ENCODE measurements around the gene FRAT1. TPM values are rescaled to one million over a fixed set of nuclear protein-coding genes. Genes with fewer than 3 reads are reported as not detected.

The FRAT1 gene
- total and polyA plus RNA-seq, 2 of the 13 experiments (the other 11 are each of a cell fraction or from before 2014, with no cell fraction given), result 1.7 to 2.3 TPM

DNA sequence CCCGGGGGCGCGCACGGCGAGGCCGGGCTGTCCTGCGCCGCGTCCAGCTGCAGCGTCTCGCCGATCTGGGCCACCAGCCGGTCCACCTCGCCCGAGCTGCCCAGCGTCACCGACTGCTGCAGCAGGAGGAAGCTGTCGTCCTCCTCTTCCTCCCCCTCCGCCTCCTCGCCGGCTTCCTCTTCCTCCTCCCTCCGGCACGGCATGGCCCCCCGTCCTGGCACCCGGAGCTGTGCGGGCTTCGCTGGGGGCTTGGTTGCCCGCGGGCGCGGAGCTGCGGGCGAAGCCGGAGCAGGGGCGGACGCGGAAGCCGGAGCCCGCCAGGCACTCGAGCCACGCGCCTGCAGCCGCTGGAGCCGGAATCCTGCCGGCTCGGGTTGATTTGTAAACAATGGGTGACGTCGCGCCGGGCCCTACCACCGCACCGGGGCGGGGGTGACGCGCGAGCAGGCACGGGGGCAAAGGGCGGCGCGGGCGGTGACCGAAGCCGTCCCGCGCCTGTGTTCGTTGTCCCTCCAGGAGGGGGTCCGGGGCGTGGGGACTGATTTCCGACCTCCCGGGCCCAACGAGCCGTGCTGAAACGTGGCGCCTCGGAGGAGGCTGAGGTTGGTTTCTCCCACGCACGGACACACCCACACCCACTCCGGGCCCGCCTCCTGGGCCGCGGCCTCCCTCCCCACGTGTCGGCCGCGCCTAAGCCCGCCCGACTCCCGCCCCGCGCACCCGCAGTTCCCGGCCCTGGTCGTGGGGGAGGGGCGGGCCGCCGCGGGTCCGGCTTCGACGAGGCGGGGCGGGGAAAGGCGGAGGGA, 15.5 kb downstream of the FRAT1 start, which contains the start of gene FRAT2:
Gene FRAT2 (minus strand): TSS at position 360 of the 806 bp plus-strand sequence. CDS start 157 bp downstream, at position 203.
- BruUV-seq (replicated peaks), result no TSS peak
- Histone ChIP-seq H3K4me1 (ENCODE audit: insufficient read depth, low read length) (peaks cover 52% of the 10 kb centered on the region), H3K36me3 (replicated peaks in 1 of 2; ENCODE audit: control insufficient read depth in 1 of 2, insufficient read depth in 2 of 2, low read length in 2 of 2) (no peaks in the 10 kb centered on the region), H4K20me1 (ENCODE audit: insufficient read depth, low read length) (no peaks in the 10 kb centered on the region), H3K27me3 (ENCODE audit: control insufficient read depth in 1 of 2, insufficient read depth in 2 of 2, low read length in 2 of 2) (no peaks in the 10 kb centered on the region), H2AFZ (ENCODE audit: low read length) (no peak within 1 kb of the TSS), H3K9me3 (ENCODE audit: low read length) (no peaks in the 10 kb centered on the region), H3K79me2 (ENCODE audit: insufficient read depth, low read length) (peaks cover 38% of the 10 kb centered on the region), H3K4me2 (ENCODE audit: low read depth, low read length) (peak within 1 kb of the TSS; percentile 81), H3K9ac (ENCODE audit: insufficient read depth, low read depth, low read length) (peak within 1 kb of the TSS; percentile 98), H3K4me3 (replicated peaks in 1 of 3; ENCODE audit: insufficient read depth in 1 of 3, low read depth in 2 of 3, low read length in 3 of 3) (peak within 1 kb of the TSS; percentile 65 to 87 (median 82)), H3K27ac (ENCODE audit: extremely low read length, insufficient read depth, low read length) (peak within 1 kb of the TSS; percentile 85)
- intact Hi-C loops (cut with micrococcal nuclease; ENCODE audit: unreplicated experiment) (no loop called here), in situ Hi-C loops (cut with HindIII; ENCODE audit: extremely low pct_ligation_motif_present, low pct_unique_long_range_greater_than_20kb) (loop anchor here (5.0 kb wide), 1 partner anchor 42 kb away; the partner anchor contains the start of gene ARHGAP19)
- ATAC-seq (peak; percentile 76), FAIRE-seq (no peak), DNase-seq (ENCODE audit: low spot score) (peak; percentile 74)
- CTCF ChIA-PET (ENCODE audit: low intra/inter-chr PET ratio, low total read pairs), result no interaction called here
- POLR2A ChIA-PET, result interaction anchor here (0.6 to 7.4 kb wide), 4 partner anchors 9 to 55 kb away, joined by 3 to 98 read pairs (median 12); partner anchors contain the start of genes ARHGAP19 and FRAT1
- 0% methylated on average over 8 of the region's 103 CpGs for WGBS (ENCODE audit: low lambda C conversion rate)
- TF ChIP-seq, protein P1, sequence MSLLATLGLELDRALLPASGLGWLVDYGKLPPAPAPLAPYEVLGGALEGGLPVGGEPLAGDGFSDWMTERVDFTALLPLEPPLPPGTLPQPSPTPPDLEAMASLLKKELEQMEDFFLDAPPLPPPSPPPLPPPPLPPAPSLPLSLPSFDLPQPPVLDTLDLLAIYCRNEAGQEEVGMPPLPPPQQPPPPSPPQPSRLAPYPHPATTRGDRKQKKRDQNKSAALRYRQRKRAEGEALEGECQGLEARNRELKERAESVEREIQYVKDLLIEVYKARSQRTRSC (CRISPR knock-in tag; IDR thresholded peaks at IDR 0.05; ENCODE audit: low read depth), result peak; percentile 36; the same call in 1 of the 2 replicates
- no peak for TF ChIP-seq CHD2 (IDR thresholded peaks at IDR 0.05; ENCODE audit: low read depth, low read length)
- TF ChIP-seq ZNF678 (CRISPR knock-in tag; IDR thresholded peaks at IDR 0.05), result peak; percentile 97
- TF ChIP-seq ZNF724P (CRISPR knock-in tag; IDR thresholded peaks at IDR 0.05; ENCODE audit: borderline replicate concordance), result no peak; the same call in 1 of the 2 replicates
- TF ChIP-seq ZBTB38 (CRISPR knock-in tag; IDR thresholded peaks at IDR 0.05), result peak; percentile 64; the same call in 1 of the 2 replicates
- TF ChIP-seq ZBTB20 (CRISPR knock-in tag; IDR thresholded peaks at IDR 0.05; ENCODE audit: borderline replicate concordance, low read depth), result no peak
- TF ChIP-seq BORCS8-MEF2B (CRISPR knock-in tag; IDR thresholded peaks at IDR 0.05), result peak; percentile 71; the same call in 1 of the 2 replicates
- no peak for TF ChIP-seq WIZ (CRISPR knock-in tag; IDR thresholded peaks at IDR 0.05)
- peak; percentile 75; the same call in 1 of the 2 replicates for TF ChIP-seq ZNF430 (CRISPR knock-in tag; IDR thresholded peaks at IDR 0.05)
- TF ChIP-seq, protein P2, sequence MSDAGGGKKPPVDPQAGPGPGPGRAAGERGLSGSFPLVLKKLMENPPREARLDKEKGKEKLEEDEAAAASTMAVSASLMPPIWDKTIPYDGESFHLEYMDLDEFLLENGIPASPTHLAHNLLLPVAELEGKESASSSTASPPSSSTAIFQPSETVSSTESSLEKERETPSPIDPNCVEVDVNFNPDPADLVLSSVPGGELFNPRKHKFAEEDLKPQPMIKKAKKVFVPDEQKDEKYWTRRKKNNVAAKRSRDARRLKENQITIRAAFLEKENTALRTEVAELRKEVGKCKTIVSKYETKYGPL (CRISPR knock-in tag; IDR thresholded peaks at IDR 0.05), result 0 out of 2 replicates have a peak, but pooled peaks have one; percentile 49
- TF ChIP-seq, protein P3, sequence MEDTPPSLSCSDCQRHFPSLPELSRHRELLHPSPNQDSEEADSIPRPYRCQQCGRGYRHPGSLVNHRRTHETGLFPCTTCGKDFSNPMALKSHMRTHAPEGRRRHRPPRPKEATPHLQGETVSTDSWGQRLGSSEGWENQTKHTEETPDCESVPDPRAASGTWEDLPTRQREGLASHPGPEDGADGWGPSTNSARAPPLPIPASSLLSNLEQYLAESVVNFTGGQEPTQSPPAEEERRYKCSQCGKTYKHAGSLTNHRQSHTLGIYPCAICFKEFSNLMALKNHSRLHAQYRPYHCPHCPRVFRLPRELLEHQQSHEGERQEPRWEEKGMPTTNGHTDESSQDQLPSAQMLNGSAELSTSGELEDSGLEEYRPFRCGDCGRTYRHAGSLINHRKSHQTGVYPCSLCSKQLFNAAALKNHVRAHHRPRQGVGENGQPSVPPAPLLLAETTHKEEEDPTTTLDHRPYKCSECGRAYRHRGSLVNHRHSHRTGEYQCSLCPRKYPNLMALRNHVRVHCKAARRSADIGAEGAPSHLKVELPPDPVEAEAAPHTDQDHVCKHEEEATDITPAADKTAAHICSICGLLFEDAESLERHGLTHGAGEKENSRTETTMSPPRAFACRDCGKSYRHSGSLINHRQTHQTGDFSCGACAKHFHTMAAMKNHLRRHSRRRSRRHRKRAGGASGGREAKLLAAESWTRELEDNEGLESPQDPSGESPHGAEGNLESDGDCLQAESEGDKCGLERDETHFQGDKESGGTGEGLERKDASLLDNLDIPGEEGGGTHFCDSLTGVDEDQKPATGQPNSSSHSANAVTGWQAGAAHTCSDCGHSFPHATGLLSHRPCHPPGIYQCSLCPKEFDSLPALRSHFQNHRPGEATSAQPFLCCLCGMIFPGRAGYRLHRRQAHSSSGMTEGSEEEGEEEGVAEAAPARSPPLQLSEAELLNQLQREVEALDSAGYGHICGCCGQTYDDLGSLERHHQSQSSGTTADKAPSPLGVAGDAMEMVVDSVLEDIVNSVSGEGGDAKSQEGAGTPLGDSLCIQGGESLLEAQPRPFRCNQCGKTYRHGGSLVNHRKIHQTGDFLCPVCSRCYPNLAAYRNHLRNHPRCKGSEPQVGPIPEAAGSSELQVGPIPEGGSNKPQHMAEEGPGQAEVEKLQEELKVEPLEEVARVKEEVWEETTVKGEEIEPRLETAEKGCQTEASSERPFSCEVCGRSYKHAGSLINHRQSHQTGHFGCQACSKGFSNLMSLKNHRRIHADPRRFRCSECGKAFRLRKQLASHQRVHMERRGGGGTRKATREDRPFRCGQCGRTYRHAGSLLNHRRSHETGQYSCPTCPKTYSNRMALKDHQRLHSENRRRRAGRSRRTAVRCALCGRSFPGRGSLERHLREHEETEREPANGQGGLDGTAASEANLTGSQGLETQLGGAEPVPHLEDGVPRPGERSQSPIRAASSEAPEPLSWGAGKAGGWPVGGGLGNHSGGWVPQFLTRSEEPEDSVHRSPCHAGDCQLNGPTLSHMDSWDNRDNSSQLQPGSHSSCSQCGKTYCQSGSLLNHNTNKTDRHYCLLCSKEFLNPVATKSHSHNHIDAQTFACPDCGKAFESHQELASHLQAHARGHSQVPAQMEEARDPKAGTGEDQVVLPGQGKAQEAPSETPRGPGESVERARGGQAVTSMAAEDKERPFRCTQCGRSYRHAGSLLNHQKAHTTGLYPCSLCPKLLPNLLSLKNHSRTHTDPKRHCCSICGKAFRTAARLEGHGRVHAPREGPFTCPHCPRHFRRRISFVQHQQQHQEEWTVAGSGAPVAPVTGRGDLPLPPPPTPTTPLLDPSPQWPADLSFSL (CRISPR knock-in tag; IDR thresholded peaks at IDR 0.05), result no peak
- TF ChIP-seq KMT2A (CRISPR knock-in tag; IDR thresholded peaks at IDR 0.05), result peak; percentile 53; the same call in 1 of the 2 replicates
- TF ChIP-seq SALL1 (CRISPR knock-in tag; IDR thresholded peaks at IDR 0.05), result peak; percentile 78
- TF ChIP-seq ELF1 (CRISPR knock-in tag; IDR thresholded peaks at IDR 0.05), result peak; percentile 39; the same call in 1 of the 2 replicates
- TF ChIP-seq STAG1 (CRISPR knock-in tag; IDR thresholded peaks at IDR 0.05), result no peak

Data from HepG2 (cell line).